H9 (cell line): Measurements from ENCODE around the gene TMEM271. TPM values are rescaled to one million over a fixed set of nuclear protein-coding genes. Genes with fewer than 3 reads are reported as not detected.
A peak's percentile ranks its signal among the peaks of the same experiment; 100 is the strongest.

Source experiments
- DNase-seq: peaks from one replicate; pipeline ENCODE4 v3.0.0-alpha.2; 2017
- H2AFZ ChIP-seq: one replicate; pipeline ENCODE4 v1.6.1; 2013; ENCODE audit warnings: mild to moderate bottlenecking, low read length, control low read depth, moderate library complexity
- H2AK5ac ChIP-seq: 2 replicates; pipeline ENCODE4 v1.6.1; 2013; ENCODE audit warnings: low read length, control low read depth, mixed read lengths; ENCODE audit not compliant: insufficient read length
- H2BK120ac ChIP-seq: one replicate; pipeline ENCODE4 v1.6.1; 2013; ENCODE audit warnings: low read depth, mild to moderate bottlenecking, low read length, control low read depth, inconsistent platforms; ENCODE audit not compliant: poor library complexity, severe bottlenecking
- H2BK12ac ChIP-seq: 2 replicates; pipeline ENCODE4 v1.6.1; 2013; ENCODE audit warnings: low read length, control low read depth, mixed read lengths, low read depth; ENCODE audit not compliant: insufficient read length
- H2BK15ac ChIP-seq: 2 replicates; pipeline ENCODE4 v1.6.1; 2013; ENCODE audit warnings: low read depth, low read length, control low read depth
- H2BK20ac ChIP-seq: one replicate; pipeline ENCODE4 v1.6.1; 2013; ENCODE audit warnings: low read depth, mild to moderate bottlenecking, low read length, control low read depth, inconsistent platforms; ENCODE audit not compliant: poor library complexity, severe bottlenecking
- H2BK5ac ChIP-seq: 2 replicates; pipeline ENCODE4 v1.6.1; 2013; ENCODE audit warnings: low read length, control low read depth, mixed read lengths; ENCODE audit not compliant: insufficient read length
- H3K14ac ChIP-seq: 2 replicates; pipeline ENCODE4 v1.6.1; 2013; ENCODE audit warnings: low read length, control low read depth; ENCODE audit not compliant: insufficient read depth
- H3K18ac ChIP-seq: 2 replicates; pipeline ENCODE4 v1.6.1; 2013; ENCODE audit warnings: low read depth, mild to moderate bottlenecking, mixed read lengths, low read length, control low read depth; ENCODE audit not compliant: insufficient read length
- H3K23ac ChIP-seq: 2 replicates; pipeline ENCODE4 v1.6.1; 2013; ENCODE audit warnings: low read length, control low read depth, mixed read lengths, low read depth; ENCODE audit not compliant: insufficient read length
- H3K23me2 ChIP-seq: 2 replicates; pipeline ENCODE4 v1.6.1; 2013; ENCODE audit warnings: low read depth, mild to moderate bottlenecking, mixed read lengths, low read length, control low read depth; ENCODE audit not compliant: insufficient read length, poor library complexity, severe bottlenecking
- H3K27ac ChIP-seq: 2 replicates; pipeline ENCODE4 v1.5.1; 2013; ENCODE audit warnings: low read length, control low read depth, mixed read lengths, low read depth; ENCODE audit not compliant: insufficient read length
- H3K27me3 ChIP-seq: 2 replicates; pipeline ENCODE4 v1.6.1; 2013; ENCODE audit warnings: low read length, control low read depth, inconsistent platforms; ENCODE audit not compliant: insufficient read depth
- H3K4ac ChIP-seq: 2 replicates; pipeline ENCODE4 v1.6.1; 2013; ENCODE audit warnings: low read depth, mild to moderate bottlenecking, control low read depth, inconsistent platforms, low read length, moderate library complexity
- H3K4me1 ChIP-seq: 2 replicates; pipeline ENCODE4 v1.6.1; 2013; ENCODE audit warnings: low read length, control low read depth, inconsistent platforms; ENCODE audit not compliant: insufficient read depth
- H3K4me2 ChIP-seq: 2 replicates; pipeline ENCODE4 v1.6.1; 2013; ENCODE audit warnings: low read length, control low read depth, mixed read lengths; ENCODE audit not compliant: insufficient read length, insufficient read depth
- H3K56ac ChIP-seq: 2 replicates; pipeline ENCODE4 v1.6.1; 2013; ENCODE audit warnings: low read depth, mild to moderate bottlenecking, mixed read lengths, low read length, control low read depth; ENCODE audit not compliant: insufficient read length
- H3K79me1 ChIP-seq: 2 replicates; pipeline ENCODE4 v1.6.1; 2013; ENCODE audit warnings: low read depth, mild to moderate bottlenecking, moderate library complexity, low read length, control low read depth, inconsistent platforms; ENCODE audit not compliant: insufficient read depth, poor library complexity, severe bottlenecking
- H3K79me2 ChIP-seq: 2 replicates; pipeline ENCODE4 v1.6.1; 2013; ENCODE audit warnings: low read length, control low read depth, inconsistent platforms; ENCODE audit not compliant: insufficient read depth
- H3K9ac ChIP-seq: 2 replicates; pipeline ENCODE4 v1.6.1; 2013; ENCODE audit warnings: low read length, control low read depth, mixed read lengths; ENCODE audit not compliant: insufficient read length; ENCODE audit errors: extremely low read depth
- H3K9me3 ChIP-seq: one replicate; pipeline ENCODE4 v1.6.1; 2013; ENCODE audit warnings: low read depth, low read length, inconsistent platforms; ENCODE audit not compliant: control insufficient read depth
- H3T11ph ChIP-seq: one replicate; pipeline ENCODE4 v1.6.1; 2013; ENCODE audit warnings: mild to moderate bottlenecking, low read length, control low read depth, inconsistent platforms
- H4K20me1 ChIP-seq: one replicate; pipeline ENCODE4 v1.6.1; 2013; ENCODE audit not compliant: control insufficient read depth, insufficient read length, insufficient read depth
- H4K5ac ChIP-seq: 2 replicates; pipeline ENCODE4 v1.6.1; 2013; ENCODE audit warnings: low read depth, mild to moderate bottlenecking, mixed read lengths, low read length, control low read depth; ENCODE audit not compliant: insufficient read length
- H4K8ac ChIP-seq: replicated peaks from 2 replicates; pipeline ENCODE4 v1.6.1; 2013; ENCODE audit warnings: low read length, control low read depth, mixed read lengths, low read depth; ENCODE audit not compliant: insufficient read length
- H4K91ac ChIP-seq: 2 replicates; pipeline ENCODE4 v1.6.1; 2013; ENCODE audit warnings: low read depth, mild to moderate bottlenecking, moderate library complexity, mixed read lengths, low read length, control low read depth; ENCODE audit not compliant: insufficient read length
- H3K27ac Mint-ChIP-seq, 3 experiments: 2 replicates in 2 of 3; 3 replicates in 1 of 3; pipeline ENCODE4 v1.8.0; 2020 to 2021; ENCODE audit warnings: mixed read lengths in 3 of 3, mild to moderate bottlenecking in 1 of 3, moderate library complexity in 1 of 3
- H3K27me3 Mint-ChIP-seq: 2 replicates; pipeline ENCODE4 v1.8.0; 2021; ENCODE audit warnings: low read depth, mild to moderate bottlenecking, moderate library complexity, mixed read lengths
- H3K36me3 Mint-ChIP-seq, 3 experiments: 2 replicates in 2 of 3; 3 replicates in 1 of 3; pipeline ENCODE4 v1.8.0; 2020 to 2021; ENCODE audit warnings: low read depth in 3 of 3, mixed read lengths in 3 of 3; ENCODE audit not compliant: insufficient read depth in 1 of 3
- H3K4me1 Mint-ChIP-seq, 2 experiments: 2 replicates each; pipeline ENCODE4 v1.8.0; 2020; ENCODE audit warnings: mixed read lengths in 2 of 2
- H3K4me3 Mint-ChIP-seq, 2 experiments: 2 replicates in 1 of 2; 3 replicates in 1 of 2; pipeline ENCODE4 v1.8.0; 2020 to 2021; ENCODE audit warnings: mild to moderate bottlenecking in 2 of 2, mixed read lengths in 2 of 2, moderate library complexity in 1 of 2
- H3K9me3 Mint-ChIP-seq, 2 experiments: 2 replicates in 1 of 2; 3 replicates in 1 of 2; pipeline ENCODE4 v1.8.0; 2020; ENCODE audit warnings: mild to moderate bottlenecking in 2 of 2, mixed read lengths in 2 of 2, moderate library complexity in 1 of 2
- WGBS: extraction: QIAGEN DNeasy Blood & Tissue Kit; methylation state at CpG from one replicate; pipeline ENCODE4 v1.1.7; 2013; ENCODE audit warnings: missing lambda C conversion rate, low lambda C conversion rate, mixed read lengths; ENCODE audit not compliant: insufficient read length; ENCODE audit errors: extremely low coverage; 5-methylcytosine and 5-hydroxymethylcytosine counted together
- total RNA-seq: library from RNA; stranded (reverse); gene quantifications from 2 replicates; pipeline ENCODE4 v1.2.1, GENCODE V29; 2021
- TF ChIP-seq, protein P1 (sequence below): fragments of 200-600 bp; sonication (generic); conservative IDR thresholded peaks from 3 replicates; pipeline ENCODE4 v1.8.0; 2021; ENCODE audit warnings: antibody characterized with exemption, mild to moderate bottlenecking

Gene TMEM271
- total RNA-seq, 1 experiment from 2014 or later, result 0.09 TPM

DNA sequence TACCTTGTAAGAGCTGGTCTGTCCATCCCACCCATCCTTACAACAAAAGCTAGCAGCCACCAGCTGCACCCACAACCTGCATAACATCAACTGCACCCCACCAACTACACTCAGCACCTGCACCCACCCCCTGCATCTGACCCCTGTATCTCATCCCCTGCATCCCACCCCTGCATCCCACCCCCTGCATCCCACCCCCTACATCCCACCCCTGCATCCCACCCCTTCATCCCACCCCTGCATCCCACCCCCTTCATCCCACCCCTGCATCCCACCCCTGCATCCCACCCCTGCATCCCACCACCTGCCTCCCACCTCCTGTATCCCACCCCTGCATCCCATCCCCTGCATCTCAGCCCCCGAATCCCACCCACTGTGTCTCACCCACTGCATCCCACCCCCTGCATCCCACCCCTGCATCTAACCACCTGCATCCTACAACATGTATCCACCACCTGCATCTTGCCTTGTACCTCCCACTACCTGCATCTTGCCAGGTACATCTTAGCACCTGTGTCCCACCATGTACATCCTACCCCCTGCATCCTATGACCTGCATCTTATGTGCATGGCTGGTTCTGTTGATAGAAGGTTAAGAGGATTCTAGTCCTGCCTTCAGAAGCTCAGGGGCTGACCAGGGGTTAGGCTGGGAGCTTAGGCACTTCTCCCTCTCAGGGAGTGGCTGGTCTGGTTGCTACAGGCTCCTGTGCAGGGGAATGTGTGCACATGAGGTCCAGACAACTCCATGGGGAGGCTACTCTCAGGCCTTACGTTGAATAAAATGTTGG lies 9.4 kb downstream of the TMEM271 start:
- H2BK15ac ChIP-seq, result no peak overlapping the region
- H2AK5ac ChIP-seq, result no peak overlapping the region
- Mint-ChIP-seq H3K4me3 (no peak overlapping the region; a peak in 1 of 5 replicates), H3K9me3 (peaks cover 45 to 51% of the 10 kb centered on the region in 2 experiments), H3K27me3 (peaks cover 37% of the 10 kb centered on the region), H3K27ac (no peak overlapping the region), H3K36me3 (peaks cover 0 to 18% (median 0%) of the 10 kb centered on the region in 3 experiments; a peak in 2 of 7 replicates), H3K4me1 (no peaks in the 10 kb centered on the region)
- H2BK120ac ChIP-seq, result no peak overlapping the region
- H3K79me1 ChIP-seq, result no peaks in the 10 kb centered on the region
- H4K8ac ChIP-seq, result peak overlapping the region; percentile 81
- no peak overlapping the region for H3K9ac ChIP-seq
- no peaks in the 10 kb centered on the region for H3K23me2 ChIP-seq
- TF ChIP-seq, protein P1, sequence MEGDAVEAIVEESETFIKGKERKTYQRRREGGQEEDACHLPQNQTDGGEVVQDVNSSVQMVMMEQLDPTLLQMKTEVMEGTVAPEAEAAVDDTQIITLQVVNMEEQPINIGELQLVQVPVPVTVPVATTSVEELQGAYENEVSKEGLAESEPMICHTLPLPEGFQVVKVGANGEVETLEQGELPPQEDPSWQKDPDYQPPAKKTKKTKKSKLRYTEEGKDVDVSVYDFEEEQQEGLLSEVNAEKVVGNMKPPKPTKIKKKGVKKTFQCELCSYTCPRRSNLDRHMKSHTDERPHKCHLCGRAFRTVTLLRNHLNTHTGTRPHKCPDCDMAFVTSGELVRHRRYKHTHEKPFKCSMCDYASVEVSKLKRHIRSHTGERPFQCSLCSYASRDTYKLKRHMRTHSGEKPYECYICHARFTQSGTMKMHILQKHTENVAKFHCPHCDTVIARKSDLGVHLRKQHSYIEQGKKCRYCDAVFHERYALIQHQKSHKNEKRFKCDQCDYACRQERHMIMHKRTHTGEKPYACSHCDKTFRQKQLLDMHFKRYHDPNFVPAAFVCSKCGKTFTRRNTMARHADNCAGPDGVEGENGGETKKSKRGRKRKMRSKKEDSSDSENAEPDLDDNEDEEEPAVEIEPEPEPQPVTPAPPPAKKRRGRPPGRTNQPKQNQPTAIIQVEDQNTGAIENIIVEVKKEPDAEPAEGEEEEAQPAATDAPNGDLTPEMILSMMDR, result no peak
- H3K56ac ChIP-seq, result no peak overlapping the region
- no peak overlapping the region for H4K91ac ChIP-seq
- H3K18ac ChIP-seq, result no peak overlapping the region
- no peaks in the 10 kb centered on the region for H3K4me1 ChIP-seq
- no peaks in the 10 kb centered on the region for H3K9me3 ChIP-seq
- H3K79me2 ChIP-seq, result no peaks in the 10 kb centered on the region
- H3K4ac ChIP-seq, result no peak overlapping the region
- H2BK12ac ChIP-seq, result no peak overlapping the region
- H3K27ac ChIP-seq, result no peak overlapping the region
- no peak overlapping the region for H2BK20ac ChIP-seq
- no peak overlapping the region for H3K4me2 ChIP-seq
- H4K20me1 ChIP-seq, result no peaks in the 10 kb centered on the region
- H3T11ph ChIP-seq, result no peak overlapping the region
- WGBS, result no CpG with 5 or more reads among the region's 2 CpGs
- H2BK5ac ChIP-seq, result no peak overlapping the region
- peaks cover under 1% of the 10 kb centered on the region; the same call in 1 of the 2 replicates for H3K27me3 ChIP-seq
- H4K5ac ChIP-seq, result no peak overlapping the region
- no peak overlapping the region for H3K23ac ChIP-seq
- DNase-seq, result no peak
- H3K14ac ChIP-seq, result no peak overlapping the region
- H2AFZ ChIP-seq, result no peak overlapping the region
